Hepatocyte (in vitro differentiated cells): ENCODE measurements around the gene TNFRSF4.

ENCODE experiments used
- CTCF ChIP-seq: fragments of 200-600 bp; sonication (generic); IDR thresholded peaks from 2 replicates; pipeline ENCODE4 v1.5.1; 2016; ENCODE audit warnings: antibody characterized with exemption, mild to moderate bottlenecking; ENCODE audit not compliant: poor library complexity
- EZH2 ChIP-seq: fragments of 200-600 bp; sonication (generic); IDR thresholded peaks from 2 replicates; pipeline ENCODE4 v1.6.1; 2016; ENCODE audit warnings: antibody characterized with exemption, mild to moderate bottlenecking, borderline replicate concordance

- no peak for TF ChIP-seq CTCF
- TF ChIP-seq EZH2 = no peak
Observed at GRCh38 chr1:1221887-1222574, 8.1 kb upstream of the TNFRSF4 start.
